ENCODE measurements around the gene ITM2C.

The ITM2C gene

DNA sequence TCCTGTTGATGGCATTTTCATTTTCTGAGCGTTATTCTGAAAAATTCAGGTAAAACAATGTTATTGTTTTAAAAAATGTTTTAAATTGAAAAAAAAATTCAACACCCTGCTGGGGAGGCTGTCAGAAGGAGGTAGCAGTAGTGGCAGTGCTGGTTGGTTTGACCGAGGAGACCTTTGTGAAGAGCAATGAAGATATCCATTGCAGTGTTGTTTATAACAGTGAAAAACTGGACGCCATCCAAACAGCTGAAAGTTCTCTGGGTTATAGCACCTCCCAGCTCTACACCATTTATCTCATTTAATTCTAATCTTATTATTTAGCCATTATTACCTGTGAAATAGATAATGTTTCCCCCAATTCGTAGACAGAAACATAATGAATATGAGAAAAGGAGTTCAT lies 12.6 kb upstream of the ITM2C start:
- DNase-seq (ENCODE audit: low spot score), result no peak

GRCh38 chr2:230861552-230862255 lies 3.0 kb upstream of the ITM2C start:
- no peak for DNase-seq (ENCODE audit: low spot score)

DNA sequence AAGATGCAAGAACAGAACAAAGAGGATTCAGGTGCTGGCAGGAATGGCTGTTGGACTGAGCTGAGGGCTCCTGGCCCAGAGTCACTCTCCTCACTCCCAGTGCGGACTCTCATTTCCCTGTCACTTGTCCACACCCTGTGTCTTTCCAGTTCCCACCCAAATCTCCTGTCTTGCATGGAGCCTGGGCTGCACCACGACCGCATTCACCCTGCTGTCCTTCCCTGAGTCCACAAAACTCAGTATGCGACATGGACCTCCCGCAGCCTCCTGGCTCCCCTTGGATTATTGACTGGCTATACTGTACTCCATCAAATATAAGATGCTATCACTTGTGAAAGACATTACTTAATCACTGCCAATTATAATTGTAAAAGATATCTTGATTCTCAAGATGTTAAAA lies 2.5 kb upstream of the ITM2C start:
- no peak for DNase-seq (ENCODE audit: low spot score)

DNA sequence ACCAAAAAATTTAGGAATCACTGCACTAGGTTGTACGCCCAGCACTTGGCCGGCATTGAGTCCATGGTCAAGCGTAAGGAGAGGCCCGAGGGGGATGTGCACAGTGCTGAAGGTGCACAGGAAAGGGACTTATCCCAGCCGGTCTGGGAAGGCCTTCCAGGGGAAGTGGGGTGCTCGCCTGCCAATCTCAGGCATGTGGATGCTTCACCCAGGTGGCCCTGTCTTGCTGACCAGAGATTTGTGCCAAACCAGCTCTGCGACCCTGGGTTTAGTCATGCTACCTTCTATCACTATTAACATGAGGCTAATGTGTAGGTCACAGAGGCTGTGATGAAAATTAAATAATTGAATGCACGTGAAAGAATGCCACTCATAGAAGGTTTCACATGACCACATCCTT lies 1.7 kb upstream of the ITM2C start:
- DNase-seq (ENCODE audit: low spot score), result no peak

GRCh38 chr2:230863442-230864121 lies 1.2 kb upstream of the ITM2C start:
- DNase-seq (ENCODE audit: low spot score), result no peak

GRCh38 chr2:230864122-230864604 lies 579 bp upstream of the ITM2C start:
- no peak for DNase-seq (ENCODE audit: low spot score)

DNA sequence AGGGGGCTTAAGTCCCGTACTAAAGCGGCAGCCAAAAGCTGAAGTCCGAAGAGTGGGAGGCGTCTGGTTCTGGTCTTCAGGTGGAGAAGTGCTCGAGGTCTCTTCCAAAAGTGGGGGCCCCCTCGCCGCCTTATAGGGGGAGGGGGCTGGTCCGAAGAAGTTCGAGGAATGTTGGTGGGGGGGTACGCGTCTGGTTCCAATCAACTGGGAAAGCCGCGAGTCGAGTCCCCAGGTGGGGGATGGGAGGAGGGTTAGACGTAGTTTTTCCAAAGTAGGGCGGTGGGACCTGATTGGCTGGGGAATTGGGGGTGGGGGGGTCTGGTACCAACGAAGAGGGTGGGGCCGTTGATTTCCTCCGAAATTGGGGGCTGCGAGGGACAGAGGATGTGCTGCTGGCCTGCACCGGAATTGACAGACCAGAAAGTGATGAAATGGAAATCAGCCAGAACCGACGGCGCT lies 594 bp downstream of the ITM2C start:
- no peak for DNase-seq (ENCODE audit: low spot score)

GRCh38 chr2:230865766-230866755 lies 1.3 kb downstream of the ITM2C start:
- DNase-seq (ENCODE audit: low spot score), result peak; percentile 66

GRCh38 chr2:230866756-230867523 lies 2.2 kb downstream of the ITM2C start:
- DNase-seq (ENCODE audit: low spot score), result peak; percentile 72

DNA sequence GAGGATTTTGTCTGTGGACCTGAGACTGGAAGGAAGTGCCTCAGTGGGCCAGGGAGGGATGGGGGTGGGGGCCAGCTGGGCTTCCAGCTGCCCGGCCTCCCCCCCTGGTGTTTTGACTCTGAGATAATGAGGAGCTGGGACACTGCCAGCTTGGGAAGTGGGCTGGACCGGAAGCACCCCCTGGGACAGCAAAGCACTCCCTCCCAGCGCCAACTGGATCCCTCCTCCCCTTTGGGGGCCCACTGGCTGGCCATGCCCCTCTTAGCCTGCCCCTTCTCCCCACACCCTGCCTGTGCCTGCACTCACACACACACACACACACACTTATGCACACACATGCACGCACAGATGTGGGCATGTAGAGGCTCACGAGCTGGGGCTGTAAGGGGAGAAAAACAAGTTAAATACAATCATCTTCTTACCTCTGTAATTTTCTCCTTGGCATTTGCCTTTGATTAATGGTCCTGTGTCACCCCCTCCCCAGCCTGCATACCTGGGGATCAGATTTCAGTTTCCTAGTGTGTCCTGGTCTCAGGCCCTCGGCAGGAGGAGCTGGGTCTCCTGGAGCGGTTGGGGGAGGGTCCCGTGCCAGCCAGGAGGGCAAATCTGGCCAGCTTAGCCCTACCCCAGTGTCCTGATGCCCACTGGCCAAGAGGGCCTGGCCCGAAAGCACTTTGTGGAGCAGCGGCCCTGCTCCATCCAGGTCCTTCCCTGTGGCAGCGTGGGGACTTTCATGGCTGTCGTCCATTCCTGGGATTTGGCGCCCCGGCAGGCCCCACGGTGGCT lies 3.6 kb downstream of the ITM2C start:
- no peak for DNase-seq (ENCODE audit: low spot score)

GRCh38 chr2:230868947-230869913 lies 4.5 kb downstream of the ITM2C start:
- no peak for DNase-seq (ENCODE audit: low spot score)

DNA sequence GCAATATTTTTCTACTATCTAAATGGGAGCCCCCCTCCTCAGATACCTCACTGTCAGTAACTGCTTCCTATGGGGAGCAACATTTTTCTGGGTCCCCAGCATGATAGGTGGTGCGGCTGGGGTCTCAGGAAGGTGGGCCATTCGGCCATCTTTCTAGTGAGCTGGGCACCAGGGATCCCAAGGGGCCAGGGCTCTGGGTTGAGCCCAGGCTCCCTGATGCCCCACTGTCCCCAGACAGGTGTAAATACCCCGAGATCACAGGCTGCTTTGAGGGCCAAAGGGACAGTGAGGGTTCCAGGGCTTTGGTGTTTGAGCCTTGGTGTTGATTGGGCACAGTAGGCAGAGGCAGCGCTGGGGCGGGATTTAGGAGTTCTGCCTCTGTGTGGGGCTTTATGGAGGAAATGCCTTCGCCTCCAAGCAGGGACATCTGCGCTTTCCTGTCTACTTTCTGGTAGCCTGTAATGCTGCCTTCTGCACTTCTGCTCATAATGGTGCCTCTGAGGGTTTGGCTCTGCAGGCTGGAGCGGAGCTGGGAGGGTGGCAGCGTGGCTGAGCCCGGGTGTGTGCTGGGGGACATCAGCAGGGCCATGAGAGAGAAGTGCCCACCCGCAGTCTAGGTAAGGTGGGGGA lies 5.3 kb downstream of the ITM2C start:
- no peak for DNase-seq (ENCODE audit: low spot score)

- peak; percentile 49 for DNase-seq (ENCODE audit: low spot score)
Measured at GRCh38 chr2:230870544-230871360, 6.0 kb downstream of the ITM2C start.

DNA sequence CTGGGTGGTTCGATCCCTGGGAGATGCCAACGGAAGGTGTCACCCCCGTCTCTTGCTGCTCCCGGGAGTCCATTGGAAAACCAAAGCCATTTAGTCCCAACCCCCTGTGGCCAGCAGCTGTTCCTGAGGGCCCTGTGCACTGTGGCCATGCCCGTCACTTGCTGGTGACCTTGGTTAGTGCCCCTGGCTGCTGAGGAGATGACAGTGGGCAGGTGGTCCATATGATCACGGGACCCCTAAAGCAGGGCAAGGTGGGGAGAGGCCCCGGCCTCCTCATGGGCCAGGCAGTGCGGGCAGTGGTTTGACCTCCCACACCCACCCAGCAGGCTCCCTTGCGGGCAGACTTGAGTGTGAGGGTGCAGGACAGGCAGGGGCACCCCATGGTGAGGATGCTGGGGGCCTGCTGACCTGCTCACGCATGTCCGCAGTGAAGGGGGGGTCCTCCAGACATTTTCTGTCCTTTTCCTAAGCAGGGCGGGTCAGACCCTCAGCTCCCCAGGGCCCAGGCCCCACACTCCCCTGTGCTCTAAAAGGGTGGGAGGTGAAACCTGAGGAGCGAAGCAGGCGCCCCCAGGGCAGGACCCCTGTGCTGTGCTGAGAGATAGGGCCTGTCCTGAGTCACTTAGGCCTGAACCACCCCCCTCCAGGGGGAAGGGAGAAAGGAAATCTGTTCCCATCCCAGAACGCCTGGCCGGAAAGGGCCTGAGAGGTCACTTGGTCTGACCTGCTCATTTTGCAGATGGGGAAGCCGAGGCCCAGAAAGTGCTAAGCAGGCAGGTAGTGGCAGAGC lies 6.8 kb downstream of the ITM2C start:
- no peak for DNase-seq (ENCODE audit: low spot score)

DNA sequence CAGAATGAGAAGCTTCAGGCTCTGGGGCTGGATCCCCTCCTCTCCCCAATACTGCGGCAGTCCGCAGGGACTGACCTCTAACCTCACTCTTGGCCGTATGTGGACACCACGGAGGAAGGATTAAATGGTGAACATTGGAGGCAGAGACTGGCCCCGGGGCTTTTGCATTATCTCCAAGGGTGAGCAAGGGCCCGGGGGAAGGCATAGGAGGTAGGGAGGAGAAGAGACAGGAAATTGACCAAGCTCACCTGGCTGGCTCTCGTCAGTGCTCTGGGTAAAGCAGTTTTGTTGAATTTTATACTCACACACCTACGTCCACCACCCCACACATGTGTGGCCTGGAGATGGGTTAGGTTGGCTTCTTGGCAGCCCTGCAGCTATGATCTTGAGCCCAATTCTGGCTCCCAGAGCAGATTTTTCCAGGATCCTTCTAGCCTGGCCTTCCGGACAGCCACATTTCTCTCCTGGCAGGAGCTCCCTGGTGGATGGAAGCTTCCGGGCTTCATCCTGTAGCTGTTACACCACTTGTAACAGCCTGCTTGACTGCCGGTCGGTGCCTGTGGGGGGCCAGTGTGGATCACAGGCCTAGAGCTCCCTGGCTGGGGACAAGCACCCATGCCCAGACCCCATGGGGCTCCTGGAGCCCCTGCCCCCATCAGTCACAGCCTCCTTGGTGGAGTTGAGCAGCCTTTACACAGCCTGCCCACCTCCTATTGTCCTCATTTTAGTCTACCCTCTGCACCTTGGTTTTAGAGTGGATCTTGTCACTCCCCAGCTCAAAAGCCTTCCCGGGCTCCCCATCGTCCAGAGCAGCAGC lies 7.6 kb downstream of the ITM2C start:
- no peak for DNase-seq (ENCODE audit: low spot score)

DNA sequence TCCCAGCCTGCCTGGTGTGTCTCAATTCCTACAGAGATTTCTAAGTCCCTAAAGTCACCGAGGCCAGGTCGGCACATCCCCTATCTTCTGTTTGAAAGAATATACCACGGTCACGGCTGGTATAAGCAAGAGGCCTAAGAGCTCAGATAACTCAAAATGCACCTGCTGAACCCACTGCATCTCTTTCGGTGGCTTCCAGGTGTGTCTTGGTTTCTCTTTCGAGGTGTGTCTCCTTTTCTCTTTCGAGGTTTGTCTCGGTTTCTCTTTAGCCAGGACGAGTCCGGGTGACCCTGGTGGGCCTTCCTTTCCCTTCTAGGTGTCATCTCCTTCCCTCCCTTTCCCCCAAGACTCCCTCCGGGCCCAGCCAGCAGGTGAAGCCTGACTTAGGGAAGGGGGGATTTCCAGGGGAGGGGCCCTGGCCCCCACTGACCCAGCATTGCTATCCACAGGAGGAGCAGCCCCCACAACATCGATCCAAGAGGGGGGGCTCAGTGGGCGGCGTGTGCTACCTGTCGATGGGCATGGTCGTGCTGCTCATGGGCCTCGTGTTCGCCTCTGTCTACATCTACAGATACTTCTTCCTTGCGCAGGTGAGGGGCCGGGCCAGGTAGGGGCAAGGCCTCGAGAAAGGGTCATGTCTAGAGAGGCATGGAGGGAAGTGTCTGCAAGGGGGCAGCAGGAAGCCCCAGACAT lies 8.4 kb downstream of the ITM2C start:
- no peak for DNase-seq (ENCODE audit: low spot score)
